GM21619 (cell line): Measurements from ENCODE around the gene ERI3.
"Not testable (repeated sequence)": the region's sequence is repeated elsewhere in the genome, so short reads cannot be mapped to it uniquely, and the experiment has no call there.

Experiments used
- ATAC-seq: cut with Tn5 transposase; IDR thresholded peaks from one replicate; pipeline ENCODE4 v1.9.1; 2021; ENCODE audit not compliant: unreplicated experiment

ERI3 gene

GRCh38 chr1:44217809-44218410 is 137.1 kb downstream of the ERI3 start:
- ATAC-seq: no peak

- ATAC-seq: peak; percentile 76
These were observed 141.6 kb downstream of the ERI3 start, which contains the start of gene DMAP1 for GRCh38 chr1:44213222-44214112. Gene DMAP1 (plus strand): TSS chr1:44213471. CDS start chr1:44213754, 283 bp downstream.

- no peak for ATAC-seq
These were observed 142.5 kb downstream of the ERI3 start for GRCh38 chr1:44212355-44213221.

- no peak for ATAC-seq
These were observed 144.5 kb downstream of the ERI3 start for GRCh38 chr1:44210595-44210994.

- no peak for ATAC-seq
These were observed 146.8 kb downstream of the ERI3 start for GRCh38 chr1:44208226-44208625.

GRCh38 chr1:44206545-44206944 is 148.5 kb downstream of the ERI3 start:
- not testable (repeated sequence) for ATAC-seq

GRCh38 chr1:44200336-44200735 is 154.7 kb downstream of the ERI3 start:
- no peak for ATAC-seq

- ATAC-seq: no peak
These were observed 180.4 kb downstream of the ERI3 start for GRCh38 chr1:44174630-44175029.
